ENCODE measurements around the gene PLEKHA1. TPM values are rescaled to one million over a fixed set of nuclear protein-coding genes. Genes with fewer than 3 reads are reported as not detected.

PLEKHA1 gene
- polyA plus RNA-seq, 1 donor, result 127 TPM

DNA sequence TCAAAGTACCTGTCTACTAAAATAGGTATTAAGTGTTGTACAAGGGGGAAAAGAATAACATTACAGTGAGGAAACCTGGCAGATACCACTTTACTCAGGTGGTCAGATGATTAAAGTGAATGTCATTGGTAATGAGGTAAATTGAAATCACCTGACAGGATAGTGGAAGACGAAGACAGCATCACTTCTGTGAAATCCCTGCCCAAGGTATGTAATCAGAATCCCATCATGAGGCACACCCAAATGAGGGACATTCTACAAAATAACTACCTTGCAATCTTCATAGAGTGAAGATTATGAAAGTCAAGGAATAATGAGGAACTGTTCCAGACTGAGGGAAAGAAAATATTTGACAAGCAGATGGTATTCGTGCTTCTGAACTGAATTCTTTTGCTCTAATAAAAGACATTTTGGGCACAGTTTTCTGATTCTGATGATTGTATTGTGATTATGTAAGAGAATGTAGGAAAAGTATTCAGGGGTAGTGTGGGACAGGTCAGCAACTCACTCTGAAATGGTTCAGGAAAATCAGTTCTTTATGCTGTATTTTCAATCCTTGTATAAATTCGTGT is 46.6 kb downstream of the PLEKHA1 start:
- DNase-seq, result no peak

DNA sequence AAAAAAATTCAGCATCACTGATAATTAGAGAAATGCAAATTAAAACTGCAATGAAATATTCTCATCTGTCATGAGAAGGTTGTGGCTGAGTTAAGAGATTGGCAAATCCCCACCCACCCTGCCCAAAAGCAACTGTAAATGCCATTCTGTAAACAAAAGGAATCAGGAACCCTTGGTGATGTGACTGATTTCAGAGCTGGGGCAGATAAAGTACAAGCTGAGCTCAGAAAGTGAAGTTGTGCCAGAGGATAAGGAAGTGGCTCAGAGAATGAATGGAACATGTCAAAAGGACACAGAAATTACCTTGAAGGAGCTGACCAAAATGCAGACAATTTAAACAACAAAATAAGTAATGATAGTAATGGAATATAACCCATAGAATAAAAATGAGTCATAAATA is 47.2 kb downstream of the PLEKHA1 start:
- DNase-seq, result no peak

DNA sequence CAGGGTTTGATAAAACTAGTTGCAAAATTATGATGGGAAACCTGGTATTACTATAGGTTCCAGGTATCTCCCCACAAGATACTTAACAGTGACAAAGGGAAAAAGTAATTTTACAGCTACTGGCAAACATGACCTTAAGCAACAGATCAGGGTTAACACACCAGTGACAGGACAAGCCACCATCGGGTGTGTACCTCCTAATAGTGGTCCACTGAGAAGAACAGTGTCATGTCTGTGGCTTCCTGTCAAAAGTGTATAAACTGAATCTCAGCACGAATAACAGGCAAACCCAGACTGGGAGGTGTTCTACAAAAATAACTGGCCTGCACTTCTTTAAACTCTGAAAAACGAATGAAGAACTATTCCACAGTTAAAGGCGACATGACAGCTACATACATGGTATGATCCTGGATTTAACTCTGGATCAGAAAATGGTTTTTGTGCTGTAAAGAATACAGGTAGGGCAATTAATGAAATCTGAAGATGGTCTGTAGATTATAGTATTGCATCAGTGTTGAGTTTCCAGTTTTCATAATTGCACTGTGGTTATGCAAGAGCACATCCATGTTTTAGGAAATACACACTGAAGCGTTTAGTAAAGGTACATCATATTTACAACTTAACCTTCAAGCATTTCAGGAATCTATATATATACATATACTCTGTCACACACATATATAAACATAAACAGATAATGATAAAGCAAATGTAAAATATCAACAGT is 47.9 kb downstream of the PLEKHA1 start:
- no peak for DNase-seq

DNA sequence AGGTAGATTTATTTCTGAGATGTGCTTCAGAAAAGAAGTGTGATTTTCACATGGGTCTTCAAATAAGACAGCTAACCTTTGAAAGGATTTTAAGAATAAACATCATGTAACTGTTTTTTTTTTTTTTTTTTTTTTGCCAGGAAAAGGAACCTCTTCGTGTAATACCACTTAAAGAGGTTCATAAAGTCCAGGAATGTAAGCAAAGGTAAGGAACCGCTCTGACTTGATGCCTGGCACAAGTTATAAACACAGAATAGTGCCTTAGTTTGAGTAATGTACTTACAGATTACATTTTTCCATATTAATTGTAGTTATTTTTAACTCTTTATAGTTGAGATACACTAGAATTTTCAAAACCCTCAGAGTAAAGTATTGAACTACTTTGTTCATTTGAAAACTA is 49.6 kb downstream of the PLEKHA1 start:
- no peak for DNase-seq

DNA sequence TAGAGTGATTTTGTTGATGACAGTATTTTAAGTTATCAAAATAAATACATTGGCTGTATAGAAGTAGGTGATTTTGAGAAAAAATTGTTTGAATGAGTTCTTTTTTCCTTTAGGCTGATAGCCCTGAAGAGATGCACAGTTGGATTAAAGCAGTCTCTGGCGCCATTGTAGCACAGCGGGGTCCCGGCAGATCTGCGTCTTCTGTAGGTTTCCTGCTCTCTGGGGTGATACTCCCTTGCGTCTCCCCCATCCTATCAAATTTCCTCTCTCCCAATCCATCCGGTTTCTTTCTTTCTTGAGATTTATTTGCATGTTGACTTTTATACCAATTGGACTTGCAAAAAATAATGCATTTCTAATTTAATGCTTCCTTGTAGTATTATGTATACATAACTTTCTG is 52.3 kb downstream of the PLEKHA1 start:
- no peak for DNase-seq

DNA sequence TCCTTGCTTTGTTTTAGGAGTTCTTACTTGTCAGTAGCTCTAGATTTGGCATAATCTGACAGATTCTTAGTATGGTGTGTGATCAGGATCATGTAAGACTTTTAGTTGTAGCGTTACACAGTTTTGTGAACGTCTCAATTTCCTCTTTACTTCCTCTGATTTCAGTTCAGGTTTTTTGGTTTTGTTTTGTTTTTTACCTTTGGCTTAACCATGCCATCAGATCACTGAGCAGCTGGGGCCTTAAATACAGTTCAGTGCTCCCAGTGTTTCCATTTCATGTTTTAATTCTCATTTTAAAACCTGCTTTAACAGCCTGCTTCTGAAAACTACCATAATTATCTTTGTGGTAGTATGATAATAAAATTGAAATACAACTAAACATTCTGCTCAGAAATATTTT is 52.8 kb downstream of the PLEKHA1 start:
- DNase-seq, result no peak

DNA sequence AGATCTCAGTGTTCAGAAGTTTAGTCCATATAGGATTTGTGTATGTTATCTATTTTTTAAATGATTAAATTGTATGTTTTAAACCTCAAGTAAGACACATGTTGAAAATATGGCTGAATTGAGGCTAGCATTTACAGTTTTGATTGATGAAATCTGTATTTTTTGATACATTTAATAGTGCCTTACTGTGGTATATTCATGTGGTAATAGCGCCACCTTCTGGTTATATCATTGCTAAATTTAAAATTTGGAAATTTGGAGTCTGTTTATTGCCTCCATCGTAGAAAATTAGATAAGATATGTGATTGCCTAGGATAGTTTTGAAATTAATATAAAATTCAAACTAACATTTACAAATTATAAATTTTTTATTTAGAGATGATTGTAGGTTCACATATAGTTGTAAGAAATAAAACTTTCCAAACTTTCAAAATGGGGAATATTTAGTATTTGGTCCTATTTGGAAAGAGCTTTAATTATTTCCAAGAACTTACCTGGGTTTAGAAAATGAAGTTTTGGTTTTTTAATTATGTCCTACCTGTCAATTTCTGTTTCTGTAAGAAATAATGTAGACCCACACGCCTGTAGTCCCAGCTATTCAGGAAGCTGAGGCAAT is 60.8 kb downstream of the PLEKHA1 start:
- peak; percentile 26 for DNase-seq

DNA sequence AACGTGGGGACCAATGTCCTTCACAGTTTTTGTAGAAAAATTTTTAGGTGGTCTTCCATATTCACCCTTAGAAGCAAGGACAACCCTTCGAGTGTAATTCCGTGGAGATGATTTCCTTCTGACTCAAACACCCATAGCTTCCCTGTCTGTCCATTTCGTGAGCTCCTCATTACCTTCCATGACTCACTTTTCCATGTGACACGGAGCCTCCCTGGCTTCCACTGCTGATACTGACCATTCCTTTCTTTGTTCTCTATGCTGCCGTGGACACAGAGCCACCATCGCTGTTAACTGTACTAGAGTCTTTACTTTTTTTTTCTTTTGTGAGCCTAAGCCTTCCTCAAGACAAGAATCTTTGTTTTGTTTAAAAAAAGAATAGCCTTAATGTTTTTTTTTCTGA is 67.5 kb downstream of the PLEKHA1 start:
- no peak for DNase-seq

DNA sequence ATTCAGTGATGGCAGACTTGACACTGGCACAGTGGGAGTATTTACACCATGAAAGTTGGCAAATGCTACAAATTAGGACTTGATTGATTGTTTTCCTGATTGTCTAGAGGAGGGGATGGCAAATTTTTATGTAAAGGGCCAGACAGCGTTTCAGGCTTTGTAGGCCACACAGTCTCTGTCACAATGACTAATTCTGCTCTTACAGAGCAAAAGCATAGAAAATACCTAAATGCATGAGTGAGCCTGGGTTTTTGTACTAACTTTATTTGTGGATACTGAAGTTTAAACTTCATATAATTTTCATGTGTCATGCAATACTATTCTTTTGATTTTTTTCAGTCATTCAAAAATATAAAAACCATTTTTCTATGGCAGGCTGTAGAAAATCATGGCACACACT is 71.0 kb downstream of the PLEKHA1 start:
- DNase-seq, result no peak

DNA sequence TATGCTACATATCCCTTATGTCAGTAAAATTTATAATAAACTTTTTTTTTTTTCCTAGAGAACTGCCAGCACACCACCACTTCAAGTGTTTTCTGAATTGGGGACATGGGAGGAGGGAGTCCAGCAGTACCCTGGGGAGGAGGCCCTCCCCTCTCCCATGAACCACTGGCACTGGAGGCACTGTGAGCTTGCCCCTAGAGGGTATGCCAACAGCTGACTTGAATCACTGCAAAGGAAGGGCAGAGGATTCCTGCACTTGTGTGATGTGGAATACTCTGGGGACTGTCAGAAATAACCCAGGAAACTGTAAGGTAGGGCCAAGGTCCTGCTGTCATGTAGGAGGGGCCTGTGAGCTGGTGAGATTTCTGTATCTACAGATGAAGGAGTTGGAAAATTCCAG is 71.4 kb downstream of the PLEKHA1 start:
- DNase-seq, result no peak

DNA sequence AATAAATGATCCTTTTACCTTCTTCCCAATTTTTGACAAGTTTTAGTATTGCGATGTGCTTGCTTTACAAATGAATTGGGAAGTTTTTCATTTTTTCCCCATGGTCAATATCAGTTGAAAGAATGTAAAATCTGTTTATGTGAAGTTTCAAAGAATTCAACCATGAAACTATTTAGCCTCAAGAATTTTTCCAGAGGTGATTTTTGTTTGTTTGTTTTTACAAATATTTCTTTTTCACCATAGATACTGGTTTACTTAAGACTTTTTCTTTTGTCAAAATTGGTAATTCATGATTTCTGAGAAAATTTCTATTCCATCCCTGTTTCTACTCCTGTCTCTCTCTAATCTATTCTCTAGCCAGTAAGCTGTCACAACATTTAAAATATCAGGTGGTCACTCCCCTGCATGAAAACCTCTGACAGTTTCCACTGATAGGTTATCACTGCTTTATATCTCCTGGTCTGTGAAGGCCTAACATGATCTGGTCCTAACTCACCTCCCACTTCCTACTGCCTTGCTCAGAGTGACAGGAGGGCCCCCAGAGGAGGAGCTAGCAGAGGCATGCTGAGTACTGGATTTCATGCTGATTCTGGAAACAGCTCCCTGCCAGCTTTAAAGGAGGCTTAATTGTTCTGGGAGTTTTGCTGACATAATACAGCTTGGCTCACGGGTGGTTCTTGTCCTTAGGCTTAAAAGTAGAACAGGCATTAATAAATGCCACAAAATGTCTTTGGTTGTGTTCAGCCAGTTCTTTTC is 72.3 kb downstream of the PLEKHA1 start:
- no peak for DNase-seq

DNA sequence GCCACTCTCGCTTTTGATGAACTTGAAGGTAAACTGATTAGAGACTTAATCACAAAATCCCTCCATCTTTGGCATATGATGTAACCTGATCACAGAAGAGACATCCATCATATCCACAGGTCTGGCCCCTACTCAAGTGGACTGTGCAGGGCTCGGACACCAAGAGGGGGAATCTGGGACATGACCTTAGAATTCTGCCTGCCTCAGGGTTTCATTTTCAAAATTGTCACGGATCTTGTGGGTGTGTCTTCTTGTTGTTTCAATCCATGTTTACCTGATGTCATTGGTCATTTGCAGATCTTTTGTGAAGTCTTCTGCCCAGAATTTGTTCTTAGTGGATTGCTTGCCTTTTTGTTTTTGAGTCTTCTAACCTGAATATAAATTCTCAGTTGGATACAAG is 74.1 kb downstream of the PLEKHA1 start:
- no peak for DNase-seq

DNA sequence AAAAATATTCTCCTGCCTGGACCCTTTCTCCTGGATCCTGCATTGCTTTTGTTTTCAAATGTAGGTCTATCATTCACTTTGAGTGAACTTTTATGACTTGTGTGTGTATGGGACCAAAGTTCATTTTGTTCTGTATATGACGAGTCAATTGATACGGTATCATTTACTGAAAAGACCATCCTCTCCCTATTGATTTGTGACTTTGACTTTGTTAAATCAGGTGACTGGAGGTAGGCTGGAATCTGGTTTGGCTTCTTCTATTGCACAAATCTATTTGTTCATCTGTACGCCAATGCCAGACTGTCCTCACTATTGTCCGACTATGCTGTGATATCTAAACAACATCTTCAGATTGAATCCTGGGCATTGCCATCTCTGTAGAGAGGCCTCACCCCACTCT is 74.6 kb downstream of the PLEKHA1 start:
- no peak for DNase-seq

DNA sequence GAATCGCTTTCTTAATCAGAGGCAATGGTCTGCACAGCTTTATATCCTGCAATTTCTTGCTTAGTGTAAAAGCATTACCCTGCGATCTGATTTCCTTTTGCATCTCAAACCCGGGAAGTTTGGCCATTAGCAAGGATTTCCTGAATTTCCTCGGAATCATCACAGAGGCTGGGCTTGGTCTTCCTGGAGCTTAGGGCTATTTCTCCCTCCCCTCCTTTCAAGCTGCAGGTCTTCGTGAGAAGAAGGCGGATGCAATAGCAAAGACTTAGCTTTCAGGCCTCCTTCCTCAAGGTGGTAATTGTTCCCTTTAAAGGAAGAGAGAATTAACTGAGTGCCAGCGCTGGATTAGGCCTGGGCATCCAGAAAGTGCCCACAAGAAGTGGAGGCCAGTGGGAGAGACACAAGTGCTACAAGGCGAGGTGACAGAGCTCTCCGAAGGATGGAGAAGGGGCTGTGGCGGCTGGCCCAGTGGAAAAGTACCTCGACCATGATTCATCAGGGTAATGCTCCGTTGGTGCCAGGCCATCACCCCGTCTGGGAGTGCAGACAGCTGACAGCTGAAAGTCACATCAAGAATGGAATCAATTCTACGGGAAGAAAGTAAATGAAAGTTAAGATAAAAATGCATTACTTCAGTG is 76.0 kb downstream of the PLEKHA1 start:
- no peak for DNase-seq

DNA sequence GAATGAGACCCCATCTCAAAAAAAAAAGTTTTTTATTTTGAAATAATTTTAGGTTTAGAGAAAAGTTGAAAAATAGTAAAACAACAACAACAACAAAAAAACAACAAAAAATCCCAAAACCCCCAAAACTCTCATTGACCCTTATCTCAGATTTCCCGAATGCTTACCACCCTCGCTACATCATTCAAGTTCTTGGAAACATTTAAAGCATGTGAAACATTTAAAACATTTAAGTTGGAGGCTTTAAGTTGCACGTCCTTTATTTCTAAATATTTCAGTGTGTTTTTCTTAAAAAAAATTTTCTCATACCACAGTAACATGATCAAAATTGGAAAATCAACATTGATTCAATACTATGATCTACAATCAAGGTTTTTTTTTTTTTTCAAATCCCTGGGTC is 79.6 kb downstream of the PLEKHA1 start:
- no peak for DNase-seq

DNA sequence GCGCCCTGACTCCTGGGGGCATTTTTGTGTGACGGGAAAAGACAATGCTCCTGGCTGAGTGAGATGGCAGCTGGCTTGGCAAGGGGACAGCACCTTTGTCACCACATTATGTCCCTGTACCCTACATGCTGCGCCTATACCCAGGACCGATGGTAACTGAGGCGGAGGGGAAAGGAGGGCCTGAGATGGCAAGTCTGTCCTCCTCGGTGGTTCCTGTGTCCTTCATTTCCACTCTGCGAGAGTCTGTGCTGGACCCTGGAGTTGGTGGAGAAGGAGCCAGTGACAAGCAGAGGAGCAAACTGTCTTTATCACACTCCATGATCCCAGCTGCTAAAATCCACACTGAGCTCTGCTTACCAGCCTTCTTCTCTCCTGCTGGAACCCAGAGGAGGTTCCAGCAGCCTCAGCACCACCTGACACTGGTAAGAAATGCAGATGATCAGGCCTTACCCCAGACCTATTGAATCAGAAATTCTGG is 80.1 kb downstream of the PLEKHA1 start, which contains the start of gene ARMS2:
Gene ARMS2 (plus strand): TSS at position 51 of the 478 bp plus-strand sequence. CDS start 75 bp downstream, at position 126.
- no peak for DNase-seq

DNA sequence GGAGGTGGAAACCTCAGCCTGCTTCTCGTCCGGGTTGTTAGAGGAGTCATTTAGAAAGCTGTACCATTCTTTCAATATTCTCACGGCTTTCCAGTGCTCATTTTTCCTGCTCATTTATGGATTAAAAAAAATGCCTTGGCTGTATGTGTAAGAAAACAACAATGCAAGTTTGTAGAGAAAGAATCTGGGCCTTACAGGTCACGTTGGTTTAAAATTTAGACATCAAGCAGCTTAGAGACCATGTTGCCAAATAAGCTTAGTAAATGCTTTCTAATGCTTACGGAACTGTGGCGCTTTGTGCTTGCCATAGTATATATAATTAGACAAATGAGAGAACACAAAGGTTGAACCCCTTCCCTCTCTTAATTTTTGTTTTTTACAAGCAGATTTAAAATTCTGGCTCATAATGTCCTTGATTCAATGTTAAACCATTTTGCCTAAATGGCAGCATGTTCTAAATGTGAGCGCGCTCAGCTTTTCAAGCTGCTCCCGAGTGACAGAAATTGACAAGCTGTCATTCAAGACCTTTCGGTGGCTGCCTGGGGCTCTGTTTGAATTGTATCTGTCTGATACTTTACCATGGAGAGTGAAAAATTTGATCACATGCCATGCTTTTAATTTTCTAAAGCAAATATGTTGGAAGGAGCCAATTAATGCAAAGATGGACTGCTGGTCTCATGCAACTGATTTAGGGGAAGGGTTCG is 81.0 kb downstream of the PLEKHA1 start:
- DNase-seq, result no peak

DNA sequence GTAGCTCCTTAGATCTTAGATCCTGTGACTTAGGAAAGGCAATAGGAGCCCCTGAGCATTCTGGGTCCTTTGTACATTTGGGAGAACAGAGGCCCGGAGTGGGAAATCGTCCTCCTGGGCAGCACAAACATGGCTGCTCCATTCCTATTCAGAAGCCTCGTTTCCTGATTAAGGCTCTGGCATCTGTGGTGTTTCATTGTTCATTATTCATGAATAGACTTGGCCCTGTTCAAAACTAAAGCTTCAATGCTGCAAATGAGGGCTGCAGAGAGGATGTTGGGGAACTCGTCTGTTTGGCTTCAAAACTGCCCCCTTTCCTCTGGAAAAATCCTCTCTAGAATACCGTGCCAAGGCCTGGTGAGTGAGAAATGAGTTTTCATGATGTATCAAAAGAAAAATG is 83.4 kb downstream of the PLEKHA1 start:
- DNase-seq, result no peak

DNA sequence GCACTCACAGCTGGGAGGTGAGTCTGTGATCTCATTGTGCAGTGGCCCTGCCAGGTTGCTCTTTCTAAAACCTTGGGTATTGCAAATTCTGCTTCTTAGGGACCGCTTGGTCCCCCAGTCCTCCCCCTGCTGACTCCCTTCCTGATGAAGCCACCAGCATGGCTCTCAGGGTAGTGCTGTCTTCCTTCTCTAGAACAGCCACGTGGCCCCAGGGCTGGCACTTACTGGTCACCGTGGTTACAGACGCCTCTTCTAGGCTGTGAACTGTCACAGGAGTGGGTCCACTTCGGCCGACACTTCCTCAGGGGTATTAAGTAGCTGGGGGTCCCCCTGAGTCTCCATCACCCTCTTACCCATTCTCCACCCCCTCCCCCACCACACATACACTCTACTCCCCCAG is 84.2 kb downstream of the PLEKHA1 start:
- DNase-seq, result no peak

DNA sequence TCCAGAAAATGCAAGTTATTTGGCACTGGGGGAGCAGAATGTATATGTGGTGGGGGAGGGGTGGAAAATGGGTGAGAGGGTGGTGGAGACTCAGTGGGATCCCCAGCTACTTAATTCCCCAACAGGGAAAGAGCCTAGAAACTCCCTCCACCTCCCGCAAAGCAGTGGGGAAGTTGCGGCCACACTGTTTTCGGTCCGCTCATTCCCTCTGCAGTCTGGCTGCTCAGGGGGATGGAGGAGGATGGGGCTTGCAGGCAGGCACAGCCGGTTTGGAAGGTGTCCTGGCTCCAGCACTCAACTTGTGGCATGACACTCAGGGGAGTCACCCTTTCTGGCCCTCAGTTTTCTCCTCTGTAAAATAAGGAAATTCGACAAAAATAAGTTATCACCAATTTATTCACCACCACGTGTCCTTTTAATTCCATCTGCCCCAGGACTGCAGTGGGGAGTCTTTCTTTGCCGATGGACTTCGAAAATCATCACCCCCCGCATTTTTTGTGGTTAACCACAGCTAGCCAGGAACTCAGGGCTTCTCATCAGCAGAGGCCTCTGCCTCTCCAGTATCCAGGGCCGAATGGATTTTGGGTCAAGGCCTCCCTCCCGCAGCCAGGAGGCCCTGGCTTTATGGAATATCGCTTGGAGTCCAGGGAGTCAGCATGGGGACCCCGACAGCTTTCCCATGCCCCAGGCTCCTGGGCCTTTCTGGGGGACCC is 85.2 kb downstream of the PLEKHA1 start:
- DNase-seq, result no peak

DNA sequence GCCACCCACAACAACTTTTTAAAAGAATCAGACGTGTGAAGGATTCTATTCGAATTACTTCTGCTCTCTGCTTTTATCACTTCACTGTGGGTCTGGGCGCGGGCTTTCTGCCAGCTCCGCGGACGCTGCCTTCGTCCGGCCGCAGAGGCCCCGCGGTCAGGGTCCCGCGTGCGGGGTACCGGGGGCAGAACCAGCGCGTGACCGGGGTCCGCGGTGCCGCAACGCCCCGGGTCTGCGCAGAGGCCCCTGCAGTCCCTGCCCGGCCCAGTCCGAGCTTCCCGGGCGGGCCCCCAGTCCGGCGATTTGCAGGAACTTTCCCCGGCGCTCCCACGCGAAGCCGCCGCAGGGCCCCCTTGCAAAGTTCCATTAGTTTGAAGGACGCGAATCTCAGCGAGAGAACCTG is 86.4 kb downstream of the PLEKHA1 start:
- DNase-seq, result no peak

Measured in left kidney (tissue), 2 donors.